Panc1 (cell line): Measurements from ENCODE around the gene IL1R1. TPM values are rescaled to one million over a fixed set of nuclear protein-coding genes. Genes with fewer than 3 reads are reported as not detected.

Experiments
- ATAC-seq: fragments of 200-7000 bp; cut with Tn5 transposase; 2 replicates; pipeline ENCODE4 v1.9.1; 2020; ENCODE audit warnings: mild to moderate bottlenecking, moderate library complexity
- BruUV-seq: library from RNA; stranded (reverse); fragments of 400-500 nt; replicated peaks from 2 replicates; lab custom pipeline; 2021; lab: Mats Ljungman, UMichigan
- CTCF ChIA-PET: fragments of 300-600 bp; sonication (Branson Sonifier 250); formaldehyde crosslinking; loops from one replicate; lab custom pipeline; 2022; ENCODE audit warnings: antibody characterized with exemption; lab: Charles Lee
- POLR2A ChIA-PET: fragments of 300-600 bp; sonication (Branson Sonifier 250); formaldehyde crosslinking; loops from one replicate; lab custom pipeline; 2022; ENCODE audit warnings: antibody characterized with exemption; lab: Charles Lee
- DNase-seq: peaks from one replicate; pipeline ENCODE4 v3.0.0-alpha.2; 2010; ENCODE audit warnings: low read depth, low spot score
- H3K27ac ChIP-seq: 2 replicates; pipeline ENCODE4 v1.5.1; 2011; ENCODE audit warnings: mild to moderate bottlenecking, low read length, inconsistent platforms
- H3K27me3 ChIP-seq: fragments of 200-500 bp; sonication (Bioruptor generic); 2 replicates; pipeline ENCODE4 v1.6.0; 2014; ENCODE audit warnings: low read length, inconsistent platforms; ENCODE audit not compliant: control insufficient read depth, insufficient read depth
- H3K36me3 ChIP-seq: fragments of 200-500 bp; sonication (Bioruptor generic); 2 replicates; pipeline ENCODE4 v1.5.1; 2014; ENCODE audit warnings: inconsistent platforms, mild to moderate bottlenecking, low read length, moderate library complexity; ENCODE audit not compliant: control insufficient read depth, insufficient read depth
- H3K4me1 ChIP-seq: 2 replicates; pipeline ENCODE4 v1.5.1; 2011; ENCODE audit warnings: inconsistent platforms, mild to moderate bottlenecking, low read length, moderate library complexity; ENCODE audit not compliant: control insufficient read depth, insufficient read depth
- H3K4me3 ChIP-seq, 2 experiments: 2 replicates each; pipeline ENCODE4 v1.5.1; 2011 to 2012; ENCODE audit warnings: low read depth in 2 of 2, low read length in 2 of 2, mild to moderate bottlenecking in 2 of 2, inconsistent platforms in 1 of 2, moderate library complexity in 1 of 2
- H3K9me3 ChIP-seq: fragments of 200-500 bp; sonication (Bioruptor generic); 2 replicates; pipeline ENCODE4 v1.5.1; 2014; ENCODE audit warnings: low read depth, mild to moderate bottlenecking, inconsistent platforms, low read length, moderate library complexity; ENCODE audit not compliant: control insufficient read depth, insufficient read depth
- CTCF ChIP-seq: fragments of 450-650 bp; IDR thresholded peaks from 2 replicates; pipeline ENCODE4 v1.5.1; 2017; ENCODE audit warnings: mild to moderate bottlenecking
- POLR2AphosphoS5 ChIP-seq: IDR thresholded peaks from 2 replicates; pipeline ENCODE4 v1.6.1; 2012; ENCODE audit warnings: mild to moderate bottlenecking, low read depth, low read length, moderate library complexity
- REST ChIP-seq, 2 experiments: IDR thresholded peaks; 2 replicates each; pipeline ENCODE4 v1.6.1; 2011 to 2012; ENCODE audit warnings: low read depth in 2 of 2, control low read depth in 1 of 2, low read length in 1 of 2, mild to moderate bottlenecking in 1 of 2, moderate library complexity in 1 of 2; ENCODE audit not compliant: insufficient read depth in 1 of 2
- SIN3A ChIP-seq: IDR thresholded peaks from 2 replicates; pipeline ENCODE4 v1.6.1; 2012; ENCODE audit warnings: low read depth, mild to moderate bottlenecking, low read length, moderate library complexity, borderline replicate concordance; ENCODE audit not compliant: insufficient read depth
- TCF7L2 ChIP-seq: IDR thresholded peaks from 2 replicates; pipeline ENCODE4 v1.6.1; 2011; ENCODE audit warnings: mild to moderate bottlenecking, low read depth, low read length, inconsistent platforms
- in situ Hi-C: cut with HindIII; loops from 2 replicates; pipeline ENCODE4 v1.10.0; 2016; ENCODE audit warnings: low sequenced_read_pairs, low pct_unique_long_range_greater_than_20kb
- intact Hi-C: fragments of 100-400 bp; cut with micrococcal nuclease; formaldehyde crosslinking; loops from one replicate; pipeline ENCODE4 v1.10.0; 2022; ENCODE audit not compliant: unreplicated experiment
- total RNA-seq: library from RNA; stranded (reverse); gene quantifications from one replicate; pipeline ENCODE4 v1.2.1, GENCODE V29; 2021; ENCODE audit not compliant: unreplicated experiment

The IL1R1 gene
- total RNA-seq, 1 experiment from 2014 or later: 7.1 TPM

- ATAC-seq (no peak), DNase-seq (no peak)
- Histone ChIP-seq H3K4me3 (no peak overlapping the region), H3K27ac (no peak overlapping the region), H3K9me3 (no peaks in the 10 kb centered on the region), H3K36me3 (no peaks in the 10 kb centered on the region), H3K27me3 (peaks cover 4% of the 10 kb centered on the region), H3K4me1 (no peaks in the 10 kb centered on the region)
- no peak for TF ChIP-seq POLR2AphosphoS5
- TF ChIP-seq REST (IDR thresholded peaks at IDR 0.05; ENCODE audit: insufficient read depth in 1 of 2, low read depth in 2 of 2, low read length in 1 of 2): no peak
- TF ChIP-seq CTCF: no peak
- no peak for TF ChIP-seq TCF7L2
- no peak for TF ChIP-seq SIN3A
- CTCF ChIA-PET: no interaction called here
- POLR2A ChIA-PET: no interaction called here
- in situ Hi-C loops (no loop called here), intact Hi-C loops (no loop called here)
- no TSS peak for BruUV-seq
These were observed 13.5 kb upstream of the IL1R1 start for GRCh38 chr2:102129082-102129481.

DNA sequence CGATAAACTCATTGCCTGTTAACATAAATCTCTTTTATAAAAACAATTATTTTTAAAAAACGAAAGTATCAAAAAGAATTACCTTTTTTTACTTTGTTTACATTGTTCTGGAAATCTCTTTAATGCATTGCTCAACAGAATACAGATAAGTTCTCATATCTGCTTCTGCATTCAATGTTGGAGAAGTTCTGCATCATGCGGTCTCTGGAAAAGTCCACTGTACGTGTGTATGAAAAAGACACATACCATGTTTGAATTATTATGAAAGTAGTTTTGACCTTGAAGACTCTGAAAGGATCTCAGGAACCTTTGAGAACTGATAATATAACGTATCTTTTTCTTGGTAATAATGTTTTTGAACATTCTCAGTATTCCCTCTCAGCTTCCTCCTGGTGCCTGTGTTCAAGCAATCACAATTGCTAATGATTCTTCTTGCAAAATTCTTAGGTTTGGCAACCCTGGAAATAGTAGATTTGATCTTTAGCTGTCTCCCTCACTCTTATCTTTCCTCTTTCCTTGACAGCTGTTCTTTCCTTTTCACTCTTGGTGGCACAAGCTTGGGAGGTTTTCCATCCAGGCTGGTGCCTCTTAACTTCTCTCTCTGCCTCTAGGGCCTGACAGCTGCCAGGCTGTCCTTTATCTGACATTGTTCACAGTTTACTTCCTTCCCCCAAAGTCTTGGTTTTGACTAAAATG, 12.4 kb upstream of the IL1R1 start:
- in situ Hi-C loops: no loop called here
- POLR2A ChIA-PET: no interaction called here
- intact Hi-C loops: no loop called here
- peaks cover 4% of the 10 kb centered on the region for H3K27me3 ChIP-seq
- no peaks in the 10 kb centered on the region for H3K36me3 ChIP-seq
- no peak overlapping the region for H3K27ac ChIP-seq
- no peaks in the 10 kb centered on the region for H3K9me3 ChIP-seq
- CTCF ChIA-PET: no interaction called here
- no peak for ATAC-seq
- BruUV-seq: no TSS peak
- no peak for DNase-seq
- no peak overlapping the region for H3K4me3 ChIP-seq
- no peaks in the 10 kb centered on the region for H3K4me1 ChIP-seq
- TF ChIP-seq POLR2AphosphoS5 (no peak), REST (IDR thresholded peaks at IDR 0.05; ENCODE audit: insufficient read depth in 1 of 2, low read depth in 2 of 2, low read length in 1 of 2) (no peak), CTCF (no peak), TCF7L2 (no peak), SIN3A (no peak)
